SK-N-SH (cell line): ENCODE results near the gene CDH13. TPM values are rescaled to one million over a fixed set of nuclear protein-coding genes. Genes with fewer than 3 reads are reported as not detected.

ENCODE experiments used
- CTCF ChIA-PET: fragments of 300-600, 350-600 bp; formaldehyde crosslinking; extraction: SDS; loops from one replicate; lab custom pipeline; 2021; lab: Yijun Ruan, JAX
- POLR2A ChIA-PET: fragments of 350-600 bp; sonication (Branson Sonifier 250); formaldehyde crosslinking; extraction: SDS; loops from one replicate; lab custom pipeline; 2020; ENCODE audit warnings: antibody characterized with exemption, inconsistent platforms; lab: Yijun Ruan, JAX
- DNase-seq: peaks from one replicate; pipeline ENCODE4 v3.0.0; 2012
- H2AFZ ChIP-seq: fragments of 200-600 bp; sonication (generic); 2 replicates; pipeline ENCODE4 v1.8.1; 2016; ENCODE audit warnings: antibody characterized with exemption, mild to moderate bottlenecking, low read depth
- H3F3A ChIP-seq: fragments of 200-600 bp; sonication (generic); replicated peaks from 2 replicates; pipeline ENCODE3; 2016; ENCODE audit warnings: antibody characterized with exemption, mild to moderate bottlenecking; ENCODE audit not compliant: insufficient read depth
- H3K27ac ChIP-seq, 2 experiments: fragments of 200-500 bp in 1 of 2; fragments of 200-600 bp in 1 of 2; sonication (Bioruptor generic) in 1 of 2; sonication (generic), shearing (Covaris generic) in 1 of 2; 2 replicates each; pipeline versions ENCODE4 v1.5.1 to v1.6.1; 2014 to 2016; ENCODE audit warnings: low read depth in 2 of 2, inconsistent platforms in 1 of 2, low read length in 1 of 2, mild to moderate bottlenecking in 1 of 2, mixed read lengths in 1 of 2
- H3K27me3 ChIP-seq: fragments of 200-600 bp; sonication (generic), shearing (Covaris generic); 2 replicates; pipeline ENCODE4 v1.6.1; 2016; ENCODE audit warnings: mixed run types; ENCODE audit not compliant: insufficient read depth
- H3K36me3 ChIP-seq, 2 experiments: fragments of 200-500 bp in 1 of 2; fragments of 200-600 bp in 1 of 2; sonication (Bioruptor generic) in 1 of 2; sonication (generic) in 1 of 2; replicated peaks in 1 of 2; 2 replicates each; pipeline versions ENCODE3 to v1.5.1; 2014 to 2016; ENCODE audit warnings: low read length in 1 of 2, mild to moderate bottlenecking in 1 of 2; ENCODE audit not compliant: insufficient read depth in 2 of 2, control insufficient read depth in 1 of 2
- H3K4me1 ChIP-seq, 2 experiments: fragments of 200-500 bp in 1 of 2; fragments of 200-600 bp in 1 of 2; sonication (Bioruptor generic) in 1 of 2; sonication (generic), shearing (Covaris generic) in 1 of 2; 2 replicates each; pipeline versions ENCODE4 v1.5.1 to v1.6.1; 2014 to 2016; ENCODE audit warnings: low read depth in 1 of 2, low read length in 1 of 2, mixed run types in 1 of 2; ENCODE audit not compliant: insufficient read depth in 2 of 2, control insufficient read depth in 1 of 2
- H3K4me2 ChIP-seq: fragments of 200-600 bp; sonication (generic), shearing (Covaris generic); 2 replicates; pipeline ENCODE4 v1.6.1; 2017; ENCODE audit warnings: mixed run types
- H3K4me3 ChIP-seq, 2 experiments: fragments of 200-500 bp in 1 of 2; fragments of 200-600 bp in 1 of 2; sonication (Bioruptor generic) in 1 of 2; sonication (generic), shearing (Covaris generic) in 1 of 2; 2 replicates each; pipeline versions ENCODE4 v1.5.1 to v1.8.1; 2014 to 2016; ENCODE audit warnings: low read depth in 2 of 2, inconsistent platforms in 1 of 2, low read length in 1 of 2, mild to moderate bottlenecking in 1 of 2, mixed read lengths in 1 of 2, moderate library complexity in 1 of 2
- H3K79me2 ChIP-seq: fragments of 200-600 bp; sonication (generic); 2 replicates; pipeline ENCODE4 v1.8.1; 2017; ENCODE audit warnings: mild to moderate bottlenecking; ENCODE audit not compliant: insufficient read depth
- H3K9ac ChIP-seq: fragments of 200-600 bp; sonication (generic); 2 replicates; pipeline ENCODE4 v1.6.1; 2017; ENCODE audit warnings: mixed run types
- H3K9me2 ChIP-seq: fragments of 200-600 bp; sonication (generic); 2 replicates; pipeline ENCODE4 v1.6.1; 2017; ENCODE audit warnings: mixed run types
- H3K9me3 ChIP-seq: fragments of 200-600 bp; sonication (generic); 2 replicates; pipeline ENCODE4 v1.6.1; 2017; ENCODE audit warnings: mixed run types, mild to moderate bottlenecking, moderate library complexity
- H4K20me1 ChIP-seq: fragments of 200-600 bp; sonication (generic); 2 replicates; pipeline ENCODE4 v1.6.1; 2017; ENCODE audit warnings: mild to moderate bottlenecking, mixed run types; ENCODE audit not compliant: insufficient read depth
- ELF1 ChIP-seq: IDR thresholded peaks from 2 replicates; pipeline ENCODE4 v1.4.0; 2012
- EP300 ChIP-seq, 2 experiments: IDR thresholded peaks; 2 replicates each; pipeline versions ENCODE4 v1.4.0 to v1.6.1; 2012; ENCODE audit warnings: borderline replicate concordance in 1 of 2, low read depth in 1 of 2, low read length in 1 of 2
- FOSL2 ChIP-seq: IDR thresholded peaks from 2 replicates; pipeline ENCODE4 v1.4.0; 2012; ENCODE audit warnings: low read depth, mild to moderate bottlenecking, moderate library complexity, borderline replicate concordance
- FOXJ3 ChIP-seq: sonication (generic); formaldehyde crosslinking; IDR thresholded peaks from 2 replicates; pipeline ENCODE4 v1.5.1; 2020; ENCODE audit warnings: mild to moderate bottlenecking, missing genetic modification reagents
- FOXM1 ChIP-seq: IDR thresholded peaks from 2 replicates; pipeline ENCODE4 v1.4.0; 2012; ENCODE audit warnings: low read depth, mild to moderate bottlenecking
- GABPA ChIP-seq: IDR thresholded peaks from 2 replicates; pipeline ENCODE4 v1.4.0; 2012; ENCODE audit warnings: low read depth, mild to moderate bottlenecking
- GATA2 ChIP-seq: sonication (generic); formaldehyde crosslinking; IDR thresholded peaks from 2 replicates; pipeline ENCODE4 v1.5.0; 2020; ENCODE audit warnings: mild to moderate bottlenecking, missing genetic modification reagents
- JUND ChIP-seq: IDR thresholded peaks from 2 replicates; pipeline ENCODE4 v1.4.0; 2012
- RAD21 ChIP-seq: IDR thresholded peaks from 2 replicates; pipeline ENCODE4 v1.6.1; 2012; ENCODE audit warnings: mild to moderate bottlenecking, low read length
- SIN3A ChIP-seq: IDR thresholded peaks from 2 replicates; pipeline ENCODE4 v1.6.1; 2012; ENCODE audit warnings: low read depth, mild to moderate bottlenecking, low read length, moderate library complexity, borderline replicate concordance
- TAF1 ChIP-seq: IDR thresholded peaks from 2 replicates; pipeline ENCODE4 v1.6.1; 2012; ENCODE audit warnings: low read depth, mild to moderate bottlenecking, low read length, moderate library complexity, borderline replicate concordance
- TCF12 ChIP-seq: IDR thresholded peaks from 2 replicates; pipeline ENCODE4 v1.4.0; 2012
- TEAD4 ChIP-seq: IDR thresholded peaks from 2 replicates; pipeline ENCODE4 v1.4.0; 2012; ENCODE audit warnings: mild to moderate bottlenecking, borderline replicate concordance; ENCODE audit not compliant: insufficient read depth
- WGBS: methylation state at CpG from one replicate; pipeline ENCODE4 v1.1.6; 2017; ENCODE audit warnings: low lambda C conversion rate; 5-methylcytosine and 5-hydroxymethylcytosine counted together
- polyA plus RNA-seq, 3 experiments: library from polyadenylated mRNA; depleted of rRNA; stranded (reverse); fragments of >200 nt; gene quantifications; 2 replicates each; pipeline ENCODE4 v1.2.3, GENCODE V29; 2012
- TF ChIP-seq, protein P1 (sequence below): fragments of 150-350 bp; IDR thresholded peaks from 2 replicates; pipeline ENCODE4 v1.6.1; 2017; ENCODE audit warnings: antibody characterized with exemption, low read length, low read depth, borderline replicate concordance
- TF ChIP-seq, protein P2 (sequence below): IDR thresholded peaks from 2 replicates; pipeline ENCODE4; 2012

Gene CDH13
- polyA plus RNA-seq, 1 of the 3 experiments (the other 2 are of a cell fraction) = 93.0 TPM

DNA sequence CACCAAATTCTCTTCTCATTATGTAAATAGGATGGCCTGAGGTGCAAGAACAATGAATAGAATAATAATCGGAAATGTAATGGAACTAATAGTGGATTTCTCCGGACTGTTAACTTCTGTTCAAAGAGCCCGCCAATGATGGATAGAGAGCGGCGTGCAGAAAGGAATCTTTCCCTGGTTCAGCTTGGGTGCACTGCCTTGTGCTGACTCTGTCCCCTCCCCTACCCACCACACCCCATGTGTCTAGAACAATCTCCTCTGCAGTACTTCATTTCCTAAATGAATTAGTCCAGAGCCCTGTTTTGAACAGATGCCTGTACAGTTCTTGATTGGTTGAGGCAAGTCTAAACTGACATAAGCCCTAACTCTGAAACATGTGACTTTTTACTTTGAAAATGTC is 125.4 kb downstream of the CDH13 start:
- Histone ChIP-seq H2AFZ (no peak overlapping the region), H3K79me2 (no peaks in the 10 kb centered on the region), H3K27ac (no peak overlapping the region), H3K4me1 (peaks cover 0 to 7% of the 10 kb centered on the region in 2 experiments; a peak in 1 of 4 replicates), H3K4me2 (no peak overlapping the region), H3K4me3 (no peak overlapping the region), H3K9me3 (no peaks in the 10 kb centered on the region), H3K36me3 (no peaks in the 10 kb centered on the region), H3K9ac (no peak overlapping the region), H3K27me3 (no peaks in the 10 kb centered on the region), H3K9me2 (no peaks in the 10 kb centered on the region), H4K20me1 (no peaks in the 10 kb centered on the region), H3F3A (peaks cover 21% of the 10 kb centered on the region)
- WGBS = 80% methylated on average over 5 of the region's 5 CpGs
- ChIA-PET POLR2A (no interaction called here), CTCF (no interaction called here)
- DNase-seq = no peak
- TF ChIP-seq FOXM1 (no peak), JUND (no peak), RAD21 (no peak), TEAD4 (no peak), ELF1 (no peak), GATA2 (CRISPR knock-in tag) (no peak)
- TF ChIP-seq, protein P1, sequence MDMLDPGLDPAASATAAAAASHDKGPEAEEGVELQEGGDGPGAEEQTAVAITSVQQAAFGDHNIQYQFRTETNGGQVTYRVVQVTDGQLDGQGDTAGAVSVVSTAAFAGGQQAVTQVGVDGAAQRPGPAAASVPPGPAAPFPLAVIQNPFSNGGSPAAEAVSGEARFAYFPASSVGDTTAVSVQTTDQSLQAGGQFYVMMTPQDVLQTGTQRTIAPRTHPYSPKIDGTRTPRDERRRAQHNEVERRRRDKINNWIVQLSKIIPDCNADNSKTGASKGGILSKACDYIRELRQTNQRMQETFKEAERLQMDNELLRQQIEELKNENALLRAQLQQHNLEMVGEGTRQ = no peak
- TF ChIP-seq, protein P2, sequence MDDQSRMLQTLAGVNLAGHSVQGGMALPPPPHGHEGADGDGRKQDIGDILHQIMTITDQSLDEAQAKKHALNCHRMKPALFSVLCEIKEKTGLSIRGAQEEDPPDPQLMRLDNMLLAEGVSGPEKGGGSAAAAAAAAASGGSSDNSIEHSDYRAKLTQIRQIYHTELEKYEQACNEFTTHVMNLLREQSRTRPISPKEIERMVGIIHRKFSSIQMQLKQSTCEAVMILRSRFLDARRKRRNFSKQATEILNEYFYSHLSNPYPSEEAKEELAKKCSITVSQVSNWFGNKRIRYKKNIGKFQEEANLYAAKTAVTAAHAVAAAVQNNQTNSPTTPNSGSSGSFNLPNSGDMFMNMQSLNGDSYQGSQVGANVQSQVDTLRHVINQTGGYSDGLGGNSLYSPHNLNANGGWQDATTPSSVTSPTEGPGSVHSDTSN = no peak

DNA sequence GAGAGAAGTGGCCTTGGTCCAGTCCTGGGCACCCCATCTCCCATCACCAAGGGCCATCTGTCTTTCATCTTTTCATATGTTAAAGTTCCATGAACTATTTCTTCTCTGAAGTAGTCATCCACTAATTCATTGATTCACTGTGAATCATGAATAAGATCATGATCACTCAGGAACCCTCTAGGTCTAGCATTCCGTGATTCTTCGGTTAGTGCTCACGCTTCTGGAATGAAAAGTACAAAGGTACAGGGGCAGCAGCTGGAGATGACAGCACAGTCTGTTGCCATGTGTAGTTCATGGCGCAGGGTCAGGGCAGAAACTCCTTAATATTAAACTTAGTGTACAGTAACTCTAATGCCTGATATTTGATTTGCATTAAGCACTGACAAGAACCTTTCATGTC is 127.1 kb downstream of the CDH13 start:
- 34% methylated on average over 4 of the region's 4 CpGs for WGBS
- H3K36me3 ChIP-seq = no peaks in the 10 kb centered on the region
- peak overlapping the region in 1 of 2 experiments; percentile 84; a peak in 2 of 4 replicates for H3K27ac ChIP-seq
- DNase-seq = no peak
- H3K4me2 ChIP-seq = no peak overlapping the region
- H3K9ac ChIP-seq = no peak overlapping the region
- CTCF ChIA-PET = no interaction called here
- peaks cover 8% of the 10 kb centered on the region; the same call in 1 of the 2 replicates for H3K79me2 ChIP-seq
- H2AFZ ChIP-seq = no peak overlapping the region
- H3K4me3 ChIP-seq = no peak overlapping the region
- no peaks in the 10 kb centered on the region for H3K9me3 ChIP-seq
- TF ChIP-seq EP300 (IDR thresholded peaks at IDR 0.05; ENCODE audit: borderline replicate concordance in 1 of 2, low read depth in 1 of 2, low read length in 1 of 2) (peak in 1 of 2 experiments; percentile 17; a peak in 1 of 4 replicates), TAF1 (no peak), FOSL2 (peak; percentile 49; the same call in 1 of the 2 replicates), FOXJ3 (CRISPR knock-in tag) (no peak), TCF12 (peak; percentile 73), GABPA (no peak), SIN3A (no peak)
- TF ChIP-seq, protein P2 = peak; percentile 19; the same call in 1 of the 2 replicates
- TF ChIP-seq, all 33 proteins: peak for 4
- H3F3A ChIP-seq = peaks cover 21% of the 10 kb centered on the region
- H3K9me2 ChIP-seq = no peaks in the 10 kb centered on the region
- peaks cover 0 to 7% of the 10 kb centered on the region in 2 experiments; a peak in 1 of 4 replicates for H3K4me1 ChIP-seq
- no peaks in the 10 kb centered on the region for H4K20me1 ChIP-seq
- POLR2A ChIA-PET = no interaction called here
- H3K27me3 ChIP-seq = no peaks in the 10 kb centered on the region
